Tibial artery (tissue), 4 donors: ENCODE results near the gene PTPMT1.

Experiments used
- DNase-seq, 2 donors: peaks; one replicate each; pipeline ENCODE4 v3.0.0-alpha.2; 2019
- H3K27ac ChIP-seq, 2 donors: fragments of 200-600 bp; sonication (generic) in 1 of 2; 1 replicate in 1 of 2; 2 replicates in 1 of 2; pipeline ENCODE4 v1.5.1; 2018 to 2019; ENCODE audit warnings: mild to moderate bottlenecking in 1 of 2
- H3K27me3 ChIP-seq, 2 donors: fragments of 200-600 bp; sonication (generic) in 1 of 2; one replicate each; pipeline versions ENCODE4 v1.5.1 to v1.6.0; 2016 to 2019
- H3K36me3 ChIP-seq, 3 donors: fragments of 200-600 bp; sonication (generic) in 2 of 3; one replicate each; pipeline ENCODE4 v1.5.1; 2016 to 2019; ENCODE audit warnings: mild to moderate bottlenecking in 2 of 3
- H3K4me1 ChIP-seq, 4 donors: fragments of 200-600 bp; sonication (generic) in 2 of 4; 1 replicate in 3 of 4; 2 replicates in 1 of 4; pipeline ENCODE4 v1.5.1; 2016 to 2019
- H3K4me3 ChIP-seq, 2 donors: fragments of 200-600 bp; sonication (generic) in 1 of 2; 1 replicate in 1 of 2; 2 replicates in 1 of 2; pipeline ENCODE4 v1.5.1; 2018 to 2019; ENCODE audit warnings: mild to moderate bottlenecking in 2 of 2
- H3K9me3 ChIP-seq, 3 donors: fragments of 200-600 bp; sonication (generic) in 1 of 3; one replicate each; pipeline ENCODE4 v1.5.1; 2016 to 2019
- CTCF ChIP-seq, 2 experiments: fragments of 200-600 bp in 1 of 2; fragments of 450-650 bp in 1 of 2; IDR thresholded peaks; one replicate each; pipeline ENCODE4 v1.5.1; 2017 to 2019; ENCODE audit warnings: antibody characterized with exemption in 2 of 2, mild to moderate bottlenecking in 1 of 2, moderate library complexity in 1 of 2
- intact Hi-C: fragments of 100-400 bp; cut with DNase I; formaldehyde crosslinking; loops from one replicate; pipeline ENCODE4 v1.15.0; 2023; ENCODE audit warnings: low total_unique reads

The PTPMT1 gene

GRCh38 chr11:47607380-47607779, 42.0 kb downstream of the PTPMT1 start:
- peak; percentile 74 to 76 for DNase-seq
- Histone ChIP-seq H3K4me1 (peaks cover 0 to 23% (median 3%) of the 10 kb centered on the region in 4 donors), H3K27ac (peak overlapping the region in 1 of 2 donors; percentile 7), H3K36me3 (peaks cover 0 to 19% (median 0%) of the 10 kb centered on the region in 3 donors), H3K9me3 (no peaks in the 10 kb centered on the region), H3K4me3 (no peak overlapping the region), H3K27me3 (no peaks in the 10 kb centered on the region)
- TF ChIP-seq CTCF (IDR thresholded peaks at IDR 0.05) = no peak
- intact Hi-C loops = no loop called here

- intact Hi-C loops = no loop called here
- TF ChIP-seq CTCF (IDR thresholded peaks at IDR 0.05) = no peak
- Histone ChIP-seq H3K27me3 (no peaks in the 10 kb centered on the region), H3K36me3 (peaks cover 0 to 19% (median 0%) of the 10 kb centered on the region in 3 donors), H3K9me3 (no peaks in the 10 kb centered on the region), H3K4me3 (no peak overlapping the region), H3K4me1 (peaks cover 0 to 23% (median 3%) of the 10 kb centered on the region in 4 donors), H3K27ac (no peak overlapping the region)
- peak in 1 of 2 donors; percentile 29 for DNase-seq
Measured at GRCh38 chr11:47609675-47610074, 44.3 kb downstream of the PTPMT1 start.

GRCh38 chr11:47611348-47611794, 46.0 kb downstream of the PTPMT1 start:
- Histone ChIP-seq H3K36me3 (peaks cover 0 to 29% (median 0%) of the 10 kb centered on the region in 3 donors), H3K9me3 (no peaks in the 10 kb centered on the region), H3K27ac (no peak overlapping the region), H3K4me1 (peaks cover 0 to 21% (median 3%) of the 10 kb centered on the region in 4 donors), H3K27me3 (no peaks in the 10 kb centered on the region), H3K4me3 (no peak overlapping the region)
- DNase-seq = peak in 1 of 2 donors; percentile 48
- intact Hi-C loops = no loop called here
- no peak for TF ChIP-seq CTCF (IDR thresholded peaks at IDR 0.05)

- intact Hi-C loops = no loop called here
- Histone ChIP-seq H3K9me3 (no peaks in the 10 kb centered on the region), H3K27ac (no peak overlapping the region), H3K27me3 (no peaks in the 10 kb centered on the region), H3K4me3 (no peak overlapping the region), H3K36me3 (peaks cover 15 to 58% (median 28%) of the 10 kb centered on the region in 3 donors), H3K4me1 (no peaks in the 10 kb centered on the region)
- no peak for DNase-seq
- no peak for TF ChIP-seq CTCF (IDR thresholded peaks at IDR 0.05)
Measured at GRCh38 chr11:47615249-47615648, 49.9 kb downstream of the PTPMT1 start.

GRCh38 chr11:47616726-47617416, 51.5 kb downstream of the PTPMT1 start:
- intact Hi-C loops = no loop called here
- no peak overlapping the region for H3K4me3 ChIP-seq
- no peak overlapping the region for H3K27ac ChIP-seq
- no peaks in the 10 kb centered on the region for H3K4me1 ChIP-seq
- no peaks in the 10 kb centered on the region for H3K27me3 ChIP-seq
- peak in 1 of 2 donors; percentile 64 for DNase-seq
- H3K9me3 ChIP-seq = no peaks in the 10 kb centered on the region
- TF ChIP-seq CTCF (IDR thresholded peaks at IDR 0.05) = peak; percentile 47 to 48
- peaks cover 30 to 61% (median 42%) of the 10 kb centered on the region in 3 donors for H3K36me3 ChIP-seq
